ENCODE data around the gene PTGS1.

Gene PTGS1

DNA sequence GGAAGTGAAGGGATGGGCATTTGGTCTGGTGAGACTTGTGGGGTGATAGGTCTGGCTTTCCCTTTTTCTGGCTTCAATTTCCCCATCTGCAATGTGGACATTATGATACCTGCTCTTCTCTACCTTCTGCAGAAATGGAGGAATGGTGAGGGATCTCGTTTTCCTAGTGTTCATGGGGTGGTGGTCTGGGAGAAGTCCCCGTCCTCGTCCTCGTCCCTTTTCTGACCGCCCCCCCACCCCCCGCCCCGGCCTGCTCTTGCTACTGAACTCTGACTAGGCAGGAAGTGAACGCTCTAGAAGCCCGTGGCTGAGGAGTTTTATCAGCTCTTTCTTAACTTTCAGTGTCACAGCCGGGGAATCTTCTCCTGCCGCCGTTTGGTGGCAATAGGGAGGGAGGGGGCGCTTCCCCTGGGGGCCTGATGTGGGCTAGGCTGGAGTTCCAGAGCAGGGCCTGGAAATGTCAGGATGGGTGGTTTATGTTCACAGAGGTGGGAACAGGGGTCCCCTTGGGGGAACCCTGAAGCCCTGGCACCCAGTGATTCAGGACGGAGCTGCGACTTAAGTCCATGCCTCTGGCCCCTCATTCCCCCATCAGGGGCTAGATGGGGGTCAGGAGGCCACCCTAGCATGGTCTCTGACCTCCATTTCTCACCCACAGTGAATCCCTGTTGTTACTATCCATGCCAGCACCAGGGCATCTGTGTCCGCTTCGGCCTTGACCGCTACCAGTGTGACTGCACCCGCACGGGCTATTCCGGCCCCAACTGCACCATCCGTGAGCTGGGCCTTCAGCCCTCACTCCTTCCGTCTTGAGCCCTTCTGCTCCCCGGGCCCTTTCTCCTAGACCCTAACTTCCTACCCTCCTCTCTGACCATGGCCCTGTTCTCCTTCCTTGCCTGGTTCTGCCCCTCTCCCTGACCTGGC, 6.7 kb downstream of the PTGS1 start:
- peak overlapping the region; percentile 69 for H3K27ac ChIP-seq
- TF ChIP-seq, protein P1, sequence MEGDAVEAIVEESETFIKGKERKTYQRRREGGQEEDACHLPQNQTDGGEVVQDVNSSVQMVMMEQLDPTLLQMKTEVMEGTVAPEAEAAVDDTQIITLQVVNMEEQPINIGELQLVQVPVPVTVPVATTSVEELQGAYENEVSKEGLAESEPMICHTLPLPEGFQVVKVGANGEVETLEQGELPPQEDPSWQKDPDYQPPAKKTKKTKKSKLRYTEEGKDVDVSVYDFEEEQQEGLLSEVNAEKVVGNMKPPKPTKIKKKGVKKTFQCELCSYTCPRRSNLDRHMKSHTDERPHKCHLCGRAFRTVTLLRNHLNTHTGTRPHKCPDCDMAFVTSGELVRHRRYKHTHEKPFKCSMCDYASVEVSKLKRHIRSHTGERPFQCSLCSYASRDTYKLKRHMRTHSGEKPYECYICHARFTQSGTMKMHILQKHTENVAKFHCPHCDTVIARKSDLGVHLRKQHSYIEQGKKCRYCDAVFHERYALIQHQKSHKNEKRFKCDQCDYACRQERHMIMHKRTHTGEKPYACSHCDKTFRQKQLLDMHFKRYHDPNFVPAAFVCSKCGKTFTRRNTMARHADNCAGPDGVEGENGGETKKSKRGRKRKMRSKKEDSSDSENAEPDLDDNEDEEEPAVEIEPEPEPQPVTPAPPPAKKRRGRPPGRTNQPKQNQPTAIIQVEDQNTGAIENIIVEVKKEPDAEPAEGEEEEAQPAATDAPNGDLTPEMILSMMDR (conservative IDR thresholded peaks at IDR 0.05): no peak
- TF ChIP-seq ZFX (IDR thresholded peaks at IDR 0.05): no peak

- TF ChIP-seq, protein P1 (conservative IDR thresholded peaks at IDR 0.05): no peak
- no peak for TF ChIP-seq ZFX (IDR thresholded peaks at IDR 0.05)
- H3K27ac ChIP-seq: peak overlapping the region; percentile 69; the same call in 1 of the 2 replicates
Observed at GRCh38 chr9:122378236-122378635, 7.4 kb downstream of the PTGS1 start.

GRCh38 chr9:122379340-122379739, 8.5 kb downstream of the PTGS1 start:
- no peak overlapping the region for H3K27ac ChIP-seq
- TF ChIP-seq ZFX (IDR thresholded peaks at IDR 0.05): no peak

DNA sequence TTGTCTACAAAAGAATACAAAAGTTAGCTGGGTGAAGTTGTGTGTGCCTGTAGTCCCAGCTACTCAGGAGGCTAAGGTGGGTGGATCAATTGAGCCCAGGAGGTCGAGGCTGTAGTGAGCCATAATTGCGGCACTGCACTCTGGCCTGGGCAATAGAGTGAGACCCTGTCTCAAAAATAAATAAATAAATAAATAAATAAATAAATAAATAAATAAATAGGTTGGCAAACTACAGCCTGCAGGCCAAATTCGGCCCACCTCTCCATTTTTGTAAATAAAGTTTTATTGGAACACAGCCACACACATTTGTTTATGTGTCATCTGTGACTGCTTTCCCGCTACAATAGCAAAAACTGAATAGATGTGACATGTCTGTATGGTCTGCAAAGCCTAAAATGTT, 9.5 kb downstream of the PTGS1 start:
- no peak for TF ChIP-seq ZFX (IDR thresholded peaks at IDR 0.05)
- TF ChIP-seq, protein P1 (conservative IDR thresholded peaks at IDR 0.05): no peak

DNA sequence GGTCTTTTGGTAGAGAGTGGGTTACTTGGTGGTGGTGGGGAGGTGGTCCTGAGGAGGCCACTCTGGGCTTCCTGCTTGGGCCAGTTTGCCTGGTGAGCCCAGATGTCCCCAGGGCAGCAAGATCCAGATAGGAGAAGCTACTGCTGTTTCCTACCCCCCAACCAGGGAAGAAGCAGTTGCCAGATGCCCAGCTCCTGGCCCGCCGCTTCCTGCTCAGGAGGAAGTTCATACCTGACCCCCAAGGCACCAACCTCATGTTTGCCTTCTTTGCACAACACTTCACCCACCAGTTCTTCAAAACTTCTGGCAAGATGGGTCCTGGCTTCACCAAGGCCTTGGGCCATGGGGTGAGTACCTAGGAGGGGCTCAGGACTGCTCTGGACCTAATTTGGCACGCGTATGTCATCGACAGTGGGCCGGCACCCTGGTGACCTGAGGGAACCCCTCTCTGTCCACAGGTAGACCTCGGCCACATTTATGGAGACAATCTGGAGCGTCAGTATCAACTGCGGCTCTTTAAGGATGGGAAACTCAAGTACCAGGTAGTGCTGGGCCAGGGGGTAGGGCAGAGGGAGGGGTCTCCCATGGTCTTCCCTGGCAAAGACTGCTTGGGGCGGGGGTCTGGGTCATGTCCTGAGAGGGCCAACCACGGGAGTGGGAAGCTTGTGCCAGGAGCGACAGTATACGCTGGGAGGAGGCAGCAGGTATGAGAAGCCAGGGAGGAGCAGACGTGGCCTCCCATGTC, 10.6 kb downstream of the PTGS1 start:
- TF ChIP-seq, protein P1 (conservative IDR thresholded peaks at IDR 0.05): no peak
- TF ChIP-seq ZFX (IDR thresholded peaks at IDR 0.05): no peak
- H3K27ac ChIP-seq: no peak overlapping the region

More for the DNA sequence above, 9.5 kb downstream of the PTGS1 start:
- H3K27ac ChIP-seq: no peak overlapping the region

- H3K27ac ChIP-seq: no peak overlapping the region
- TF ChIP-seq ZFX (IDR thresholded peaks at IDR 0.05): no peak
- TF ChIP-seq, protein P1 (conservative IDR thresholded peaks at IDR 0.05): no peak
Observed at GRCh38 chr9:122382901-122383850, 12.4 kb downstream of the PTGS1 start.

DNA sequence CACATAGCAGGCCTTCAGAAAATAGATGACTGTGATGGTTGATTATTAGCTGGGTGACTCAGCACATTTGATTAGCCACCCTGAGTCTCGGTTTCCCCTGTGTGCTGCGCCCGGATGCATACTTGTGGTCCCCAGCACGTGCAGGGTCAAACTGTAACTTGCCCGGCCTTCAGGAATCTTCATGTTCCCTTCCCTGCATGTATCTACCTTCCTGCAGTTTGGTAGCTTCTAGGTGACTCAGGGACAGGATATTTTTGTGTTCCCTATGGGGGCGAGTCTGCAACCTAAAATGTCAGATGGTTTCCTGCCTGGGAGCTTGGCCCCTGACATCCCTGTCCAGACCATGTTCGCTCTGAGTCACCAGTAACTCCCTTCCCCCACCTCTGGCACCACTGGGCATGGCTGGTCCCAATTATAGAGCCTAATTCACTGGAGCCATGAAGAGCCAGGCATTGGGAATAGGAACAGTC, 13.2 kb downstream of the PTGS1 start:
- TF ChIP-seq ZFX (IDR thresholded peaks at IDR 0.05): no peak
- TF ChIP-seq, protein P1 (conservative IDR thresholded peaks at IDR 0.05): no peak
- H3K27ac ChIP-seq: no peak overlapping the region
